ENCODE results near the gene UBASH3A. TPM values are rescaled to one million over a fixed set of nuclear protein-coding genes. Genes with fewer than 3 reads are reported as not detected.

The UBASH3A gene
- total RNA-seq, 1 donor, result not detected

- H3K4me3 ChIP-seq (ENCODE audit: low read depth, low read length), result no peak overlapping the region
- DNase-seq (ENCODE audit: low read depth), result no peak
- TF ChIP-seq, protein P1, sequence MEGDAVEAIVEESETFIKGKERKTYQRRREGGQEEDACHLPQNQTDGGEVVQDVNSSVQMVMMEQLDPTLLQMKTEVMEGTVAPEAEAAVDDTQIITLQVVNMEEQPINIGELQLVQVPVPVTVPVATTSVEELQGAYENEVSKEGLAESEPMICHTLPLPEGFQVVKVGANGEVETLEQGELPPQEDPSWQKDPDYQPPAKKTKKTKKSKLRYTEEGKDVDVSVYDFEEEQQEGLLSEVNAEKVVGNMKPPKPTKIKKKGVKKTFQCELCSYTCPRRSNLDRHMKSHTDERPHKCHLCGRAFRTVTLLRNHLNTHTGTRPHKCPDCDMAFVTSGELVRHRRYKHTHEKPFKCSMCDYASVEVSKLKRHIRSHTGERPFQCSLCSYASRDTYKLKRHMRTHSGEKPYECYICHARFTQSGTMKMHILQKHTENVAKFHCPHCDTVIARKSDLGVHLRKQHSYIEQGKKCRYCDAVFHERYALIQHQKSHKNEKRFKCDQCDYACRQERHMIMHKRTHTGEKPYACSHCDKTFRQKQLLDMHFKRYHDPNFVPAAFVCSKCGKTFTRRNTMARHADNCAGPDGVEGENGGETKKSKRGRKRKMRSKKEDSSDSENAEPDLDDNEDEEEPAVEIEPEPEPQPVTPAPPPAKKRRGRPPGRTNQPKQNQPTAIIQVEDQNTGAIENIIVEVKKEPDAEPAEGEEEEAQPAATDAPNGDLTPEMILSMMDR (IDR thresholded peaks at IDR 0.05; ENCODE audit: insufficient read depth, low read length), result no peak
These were observed 48.2 kb downstream of the UBASH3A start for GRCh38 chr21:42451941-42452340.

DNA sequence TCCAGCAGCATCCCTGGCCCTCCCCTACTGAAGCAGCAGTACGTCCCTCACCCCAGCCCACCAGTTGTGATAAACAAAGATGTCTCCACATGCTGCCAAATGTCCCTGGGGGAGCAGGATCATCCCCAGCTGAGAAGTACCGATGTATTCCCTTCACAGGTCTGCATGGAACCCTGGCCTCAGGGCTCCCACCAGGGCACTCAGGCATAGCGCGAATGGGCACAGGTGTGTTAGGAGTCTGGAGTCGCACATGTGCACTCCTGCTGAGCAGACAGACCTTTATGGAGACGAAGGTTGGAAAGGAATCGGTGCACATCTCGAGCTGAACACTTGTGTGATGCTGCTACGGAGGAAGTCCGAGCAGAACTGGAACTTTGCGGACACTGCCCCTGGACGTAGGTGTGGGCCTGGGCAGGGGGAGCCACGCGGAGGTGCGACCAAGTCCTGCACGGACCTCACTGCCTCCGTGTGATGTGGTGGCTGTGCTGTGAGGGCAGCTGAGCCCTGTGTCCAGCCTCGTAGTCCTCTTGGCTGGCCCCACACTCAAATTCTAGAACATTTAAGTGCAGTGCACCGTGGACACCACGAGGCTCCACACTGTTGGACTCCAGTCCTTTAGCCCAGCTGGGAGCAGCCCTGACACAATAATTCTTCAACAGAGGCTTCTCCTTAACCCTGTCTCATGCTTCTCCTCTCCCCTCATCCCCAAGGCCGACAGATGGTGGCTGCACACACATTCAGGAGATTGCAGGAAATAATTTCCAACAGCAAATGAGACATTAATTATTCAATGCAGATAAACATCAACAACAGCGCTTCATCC lies 48.9 kb downstream of the UBASH3A start:
- DNase-seq (ENCODE audit: low read depth), result no peak
- TF ChIP-seq, protein P1 (IDR thresholded peaks at IDR 0.05; ENCODE audit: insufficient read depth, low read length), result no peak
- no peak overlapping the region for H3K4me3 ChIP-seq (ENCODE audit: low read depth, low read length)

DNA sequence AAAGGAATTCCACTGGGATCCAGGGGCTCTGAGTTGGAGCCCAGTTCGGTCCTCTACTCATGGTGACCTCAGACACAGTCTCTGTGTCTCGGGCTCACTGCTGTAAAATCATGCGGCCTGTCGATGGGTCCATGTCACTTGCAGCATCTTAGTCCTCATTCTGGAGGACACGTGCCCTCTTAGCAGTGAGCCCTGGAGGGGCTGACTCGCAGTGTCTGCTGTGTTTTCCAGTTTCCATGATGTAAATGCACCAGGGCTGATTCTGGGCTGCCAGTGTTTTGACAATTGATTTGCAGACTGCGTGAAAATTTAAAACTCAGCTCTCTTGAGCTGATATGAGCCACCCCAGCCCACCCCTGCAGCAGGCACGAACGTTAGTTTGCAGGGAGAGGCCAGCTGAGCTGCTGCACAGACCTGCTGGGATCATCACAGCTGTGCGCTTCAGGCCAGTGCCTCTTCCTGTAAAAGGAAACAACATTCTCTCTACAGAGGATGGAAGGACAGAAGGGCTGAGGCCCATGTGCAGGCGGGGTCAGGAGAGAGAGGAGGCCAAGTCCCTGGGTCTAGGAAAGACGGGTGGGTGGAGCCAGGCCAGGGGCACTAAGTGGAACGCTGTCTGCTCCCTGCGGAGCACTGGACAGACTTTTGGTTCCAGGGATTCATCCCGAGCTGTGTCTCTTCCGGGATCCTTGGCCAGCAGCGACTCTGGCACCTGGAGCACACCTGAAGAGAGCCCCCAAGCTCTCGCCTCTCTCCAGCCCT lies 49.7 kb downstream of the UBASH3A start:
- H3K4me3 ChIP-seq (ENCODE audit: low read depth, low read length), result no peak overlapping the region
- no peak for DNase-seq (ENCODE audit: low read depth)
- TF ChIP-seq, protein P1 (IDR thresholded peaks at IDR 0.05; ENCODE audit: insufficient read depth, low read length), result no peak

DNA sequence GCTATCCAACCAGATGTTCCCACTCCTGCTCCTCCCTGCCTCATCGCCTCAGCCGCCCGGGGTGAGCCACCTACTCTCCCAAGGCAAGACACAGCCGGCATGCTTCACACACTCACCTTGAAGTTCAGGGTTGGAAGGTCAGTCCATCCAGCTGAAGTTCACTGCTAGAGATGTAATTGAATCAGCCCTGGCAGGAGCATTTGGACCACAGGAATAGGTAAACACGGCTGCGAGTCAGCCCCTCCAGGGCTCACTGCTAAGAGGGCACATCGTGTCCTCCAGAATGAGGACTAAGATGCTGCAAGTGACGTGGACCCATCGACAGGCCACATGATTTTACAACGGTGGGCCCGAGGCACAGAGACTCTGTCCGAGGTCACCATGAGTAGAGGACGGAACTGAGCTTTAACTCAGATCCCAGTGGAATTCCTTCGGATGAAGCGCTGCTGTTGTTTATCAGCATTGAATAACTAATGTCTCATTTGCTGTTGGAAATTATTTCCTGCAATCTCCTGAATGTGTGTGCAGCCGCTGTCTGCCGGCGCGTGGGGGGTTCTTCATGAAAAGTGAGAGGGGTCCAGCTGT lies 50.4 kb downstream of the UBASH3A start:
- no peak overlapping the region for H3K4me3 ChIP-seq (ENCODE audit: low read depth, low read length)
- no peak for DNase-seq (ENCODE audit: low read depth)
- TF ChIP-seq, protein P1 (IDR thresholded peaks at IDR 0.05; ENCODE audit: insufficient read depth, low read length), result no peak

DNA sequence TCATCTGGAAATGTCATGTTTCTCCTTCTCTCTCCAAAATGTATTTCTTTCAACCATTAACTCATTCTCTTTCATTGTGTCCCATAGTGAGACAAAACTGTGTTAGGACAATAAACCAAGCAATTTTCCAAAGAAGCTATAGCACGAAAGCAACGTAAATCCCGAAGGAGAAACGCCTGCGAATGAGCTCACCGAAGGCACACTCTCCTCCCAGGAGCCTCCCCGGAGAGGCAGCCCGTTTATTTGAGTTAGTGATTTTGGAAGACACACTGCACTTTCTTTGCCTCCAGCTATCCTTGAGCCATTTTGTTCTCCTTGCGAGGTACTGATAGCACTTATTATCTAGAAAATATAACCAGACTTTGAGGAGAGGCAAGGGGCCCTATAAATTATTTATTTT lies 51.1 kb downstream of the UBASH3A start:
- TF ChIP-seq, protein P1 (IDR thresholded peaks at IDR 0.05; ENCODE audit: insufficient read depth, low read length), result no peak

GRCh38 chr21:42455196-42455595 lies 51.5 kb downstream of the UBASH3A start:
- DNase-seq (ENCODE audit: low read depth), result no peak
- TF ChIP-seq, protein P1 (IDR thresholded peaks at IDR 0.05; ENCODE audit: insufficient read depth, low read length), result no peak
- H3K4me3 ChIP-seq (ENCODE audit: low read depth, low read length), result no peak overlapping the region

More for the DNA sequence above, 51.1 kb downstream of the UBASH3A start:
- no peak overlapping the region for H3K4me3 ChIP-seq (ENCODE audit: low read depth, low read length)
- DNase-seq (ENCODE audit: low read depth), result no peak

All from fibroblast of the aortic adventitia (primary cell).